GM20000 (cell line): Measurements from ENCODE around the gene PCDHA8.

Experiments
- DNase-seq: peaks from one replicate; pipeline ENCODE4 v3.0.0; 2012; ENCODE audit warnings: low spot score
- CTCF ChIP-seq: IDR thresholded peaks from 2 replicates; pipeline ENCODE4 v1.5.1; 2012; ENCODE audit warnings: mild to moderate bottlenecking, control low read depth; ENCODE audit errors: extremely low read depth, missing control alignments

The PCDHA8 gene

GRCh38 chr5:140877262-140877581 lies 36.2 kb downstream of the PCDHA8 start:
- TF ChIP-seq CTCF, result no peak
- no peak for DNase-seq

- peak; percentile 4 for DNase-seq
- TF ChIP-seq CTCF, result no peak
These were observed 41.1 kb downstream of the PCDHA8 start, which contains the start of gene PCDHA13 for GRCh38 chr5:140881889-140882590. TSS of gene PCDHA13 (plus strand) at chr5:140882124. CDS start at chr5:140882269, 145 bp downstream.

- DNase-seq, result no peak
- TF ChIP-seq CTCF, result no peak
These were observed 41.6 kb downstream of the PCDHA8 start for GRCh38 chr5:140882591-140882899.

- DNase-seq, result peak; percentile 12
- TF ChIP-seq CTCF, result no peak
These were observed 42.4 kb downstream of the PCDHA8 start for GRCh38 chr5:140883373-140883772.

- DNase-seq, result peak; percentile 17
- TF ChIP-seq CTCF, result no peak
These were observed 43.1 kb downstream of the PCDHA8 start for GRCh38 chr5:140883927-140884697.
